22Rv1 (cell line): ENCODE measurements around the gene MAPT.

Source experiments
- CTCF ChIP-seq: fragments of 450-650 bp; IDR thresholded peaks from 2 replicates; pipeline ENCODE4 v1.5.1; 2017; ENCODE audit warnings: mild to moderate bottlenecking
- ZFX ChIP-seq: fragments of 450-650 bp; IDR thresholded peaks from 2 replicates; pipeline ENCODE4 v1.6.1; 2017; ENCODE audit warnings: antibody characterized with exemption, borderline replicate concordance

GRCh38 chr17:46061435-46061834, 167.1 kb downstream of the MAPT start:
- TF ChIP-seq ZFX = no peak
- peak; percentile 42 for TF ChIP-seq CTCF
